HG03442 (cell line): ENCODE measurements around the gene CCDC92B.

ENCODE experiments used
- ATAC-seq: cut with Tn5 transposase; IDR thresholded peaks from one replicate; pipeline ENCODE4 v1.9.1; 2021; ENCODE audit warnings: mild to moderate bottlenecking, moderate library complexity; ENCODE audit not compliant: unreplicated experiment

Gene CCDC92B

DNA sequence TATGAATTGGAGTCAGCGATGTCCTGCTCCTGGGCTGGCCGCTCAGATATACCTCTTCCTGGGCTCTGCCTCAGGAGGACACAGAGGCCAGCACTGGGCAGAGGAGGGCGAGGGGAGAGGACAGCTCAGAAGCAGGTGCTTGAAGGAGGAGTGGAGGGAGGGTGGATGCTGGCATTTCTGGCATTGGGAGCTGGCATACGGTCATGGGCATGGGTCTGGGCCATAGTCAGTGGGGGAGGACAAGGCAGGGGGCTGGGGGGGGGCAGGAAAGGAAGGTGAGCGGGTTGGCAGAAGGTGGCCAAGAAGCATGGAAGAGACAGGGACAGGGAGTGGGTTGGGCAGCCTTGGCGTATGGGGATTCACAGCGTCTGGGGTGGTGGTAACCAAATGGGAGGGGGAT is 30.1 kb upstream of the CCDC92B start:
- ATAC-seq: no peak

DNA sequence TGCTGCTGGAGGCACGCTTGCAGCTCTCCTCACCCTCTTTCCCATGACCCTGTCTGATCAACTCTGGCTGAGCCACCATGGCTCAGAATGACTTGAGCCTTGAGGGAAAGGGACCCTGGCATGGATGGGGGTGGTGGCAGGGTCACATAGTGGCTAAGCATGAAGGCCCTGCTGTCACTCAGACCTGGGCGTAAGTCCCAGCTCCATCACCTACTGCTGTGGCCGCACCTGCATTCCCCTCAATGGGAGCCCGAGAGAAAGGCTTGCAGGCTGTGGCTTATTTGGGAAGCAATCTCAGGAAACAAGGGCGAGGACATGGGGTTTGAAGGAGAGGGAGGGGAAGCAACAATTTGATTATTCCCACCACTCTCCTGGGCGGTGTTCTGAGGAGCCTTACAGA is 29.0 kb upstream of the CCDC92B start:
- no peak for ATAC-seq

DNA sequence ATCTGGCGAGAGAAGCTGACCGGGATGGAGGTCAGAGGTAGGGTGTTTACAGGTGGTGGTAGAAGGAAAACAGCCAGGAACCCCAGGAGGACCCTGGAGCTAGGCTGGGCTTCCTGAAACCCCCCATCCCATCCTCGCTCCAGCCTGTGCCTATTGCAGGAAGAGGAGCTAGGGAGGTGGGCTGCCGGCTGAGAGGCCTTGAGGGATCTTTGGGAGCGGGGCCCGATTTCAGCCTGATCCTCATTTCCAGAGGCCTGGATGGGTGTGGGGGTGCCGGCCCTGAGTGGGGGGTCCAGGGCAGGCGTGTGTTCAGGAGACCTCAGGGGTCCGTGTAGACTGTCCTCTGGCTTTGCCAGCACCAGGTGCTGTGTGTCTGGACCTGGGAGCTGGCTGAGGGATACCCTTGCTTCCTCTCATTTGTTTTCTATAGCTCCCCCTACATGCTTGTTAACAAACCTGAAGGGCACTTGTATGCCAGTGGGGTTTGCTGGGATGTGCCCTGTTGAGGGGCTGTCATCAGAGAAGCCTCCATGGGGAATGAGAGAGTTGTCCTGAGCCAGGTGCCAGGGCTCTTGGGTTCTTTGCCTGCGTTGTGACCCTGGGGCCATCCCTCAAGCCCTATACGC is 27.9 kb upstream of the CCDC92B start:
- ATAC-seq: no peak

DNA sequence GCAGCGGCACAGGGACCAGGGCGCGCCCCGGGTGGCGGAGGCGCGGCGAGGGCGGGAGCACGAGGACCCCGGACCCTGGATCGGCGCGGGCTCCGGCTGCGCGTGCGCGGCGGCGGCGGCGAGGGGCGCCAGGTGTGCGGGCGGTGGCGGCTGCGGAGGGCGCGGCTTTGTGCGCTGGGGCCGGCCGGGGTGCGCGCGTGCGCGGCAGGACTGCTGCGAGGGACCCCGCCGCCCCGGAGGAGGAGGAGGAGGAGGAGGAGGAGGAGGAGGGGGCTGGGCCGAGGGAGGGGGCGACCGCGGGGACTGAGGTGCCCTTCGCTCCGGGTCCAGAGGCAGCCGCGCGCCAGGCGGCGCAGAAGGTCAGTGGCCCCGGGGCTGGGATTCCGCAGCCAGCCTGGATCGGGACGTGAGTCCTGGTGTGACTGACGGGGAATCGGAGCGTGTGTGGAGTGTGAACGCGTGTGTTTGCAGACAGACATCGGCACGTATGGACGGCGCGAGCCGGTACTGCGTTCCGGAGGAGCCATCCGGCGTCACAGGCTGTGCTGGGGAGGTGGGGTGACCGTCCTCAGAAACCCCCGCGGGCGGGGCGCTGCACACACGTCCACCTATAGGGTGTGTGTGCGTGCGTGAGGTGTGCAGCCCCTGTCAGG is 27.3 kb upstream of the CCDC92B start:
- ATAC-seq: no peak

DNA sequence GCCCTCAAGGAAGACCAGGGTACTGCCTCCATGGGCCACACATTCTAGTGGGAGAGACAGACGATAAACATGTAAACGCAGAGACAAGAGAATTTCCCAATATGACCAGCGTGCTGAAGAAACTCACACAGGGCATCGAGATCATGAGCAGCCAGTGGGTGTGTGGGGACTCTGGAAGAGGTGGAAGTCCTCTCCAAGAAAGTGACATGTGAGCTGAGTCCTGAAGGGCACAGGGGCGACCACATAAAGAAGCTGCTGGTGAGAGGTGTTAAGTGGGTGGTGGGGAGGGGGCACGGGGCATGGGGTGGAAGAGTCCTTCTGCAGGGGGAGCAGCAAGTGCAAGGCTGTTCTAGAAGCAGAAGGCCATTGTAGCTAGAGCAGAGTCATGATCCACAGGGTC is 25.8 kb upstream of the CCDC92B start:
- ATAC-seq: no peak

DNA sequence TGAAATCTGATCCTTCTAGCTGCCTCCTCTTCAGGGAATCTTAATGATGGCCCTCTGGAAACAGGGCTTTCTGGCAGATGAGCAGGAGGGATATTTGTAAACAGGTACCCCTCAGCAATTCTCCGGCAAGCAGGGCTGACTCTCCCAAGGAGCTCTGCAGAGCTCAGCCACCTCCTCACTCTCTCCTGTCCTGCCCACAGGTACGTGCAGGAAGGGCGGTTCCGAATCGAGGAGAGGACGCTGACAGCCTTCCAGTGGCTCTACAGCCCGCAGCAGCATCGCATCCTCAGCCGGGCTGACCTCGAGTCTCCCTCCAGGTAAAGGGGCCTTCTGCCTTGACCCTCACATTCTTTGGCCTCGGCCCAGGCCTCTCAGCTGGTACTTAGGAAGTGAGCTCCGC is 20.7 kb upstream of the CCDC92B start:
- ATAC-seq: no peak

DNA sequence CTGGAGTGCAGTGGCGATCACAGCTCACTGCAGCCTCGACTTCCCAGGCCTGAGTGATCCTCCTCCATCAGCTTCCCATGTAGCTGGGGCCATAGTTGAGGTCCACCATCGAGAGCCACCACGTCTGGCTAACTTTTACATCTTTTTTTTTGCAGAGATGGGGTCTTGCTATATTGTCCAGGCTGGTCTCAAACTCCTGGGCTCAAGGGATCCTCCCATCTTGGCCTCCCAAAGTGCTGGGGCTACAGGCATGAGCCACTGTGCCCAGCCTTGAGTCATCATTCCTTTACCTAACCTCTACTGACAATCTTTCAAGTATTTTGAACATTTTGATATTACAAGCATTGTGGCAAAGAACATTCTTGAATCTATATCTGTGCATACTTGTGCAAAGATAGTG is 9.4 kb upstream of the CCDC92B start:
- ATAC-seq: no peak

DNA sequence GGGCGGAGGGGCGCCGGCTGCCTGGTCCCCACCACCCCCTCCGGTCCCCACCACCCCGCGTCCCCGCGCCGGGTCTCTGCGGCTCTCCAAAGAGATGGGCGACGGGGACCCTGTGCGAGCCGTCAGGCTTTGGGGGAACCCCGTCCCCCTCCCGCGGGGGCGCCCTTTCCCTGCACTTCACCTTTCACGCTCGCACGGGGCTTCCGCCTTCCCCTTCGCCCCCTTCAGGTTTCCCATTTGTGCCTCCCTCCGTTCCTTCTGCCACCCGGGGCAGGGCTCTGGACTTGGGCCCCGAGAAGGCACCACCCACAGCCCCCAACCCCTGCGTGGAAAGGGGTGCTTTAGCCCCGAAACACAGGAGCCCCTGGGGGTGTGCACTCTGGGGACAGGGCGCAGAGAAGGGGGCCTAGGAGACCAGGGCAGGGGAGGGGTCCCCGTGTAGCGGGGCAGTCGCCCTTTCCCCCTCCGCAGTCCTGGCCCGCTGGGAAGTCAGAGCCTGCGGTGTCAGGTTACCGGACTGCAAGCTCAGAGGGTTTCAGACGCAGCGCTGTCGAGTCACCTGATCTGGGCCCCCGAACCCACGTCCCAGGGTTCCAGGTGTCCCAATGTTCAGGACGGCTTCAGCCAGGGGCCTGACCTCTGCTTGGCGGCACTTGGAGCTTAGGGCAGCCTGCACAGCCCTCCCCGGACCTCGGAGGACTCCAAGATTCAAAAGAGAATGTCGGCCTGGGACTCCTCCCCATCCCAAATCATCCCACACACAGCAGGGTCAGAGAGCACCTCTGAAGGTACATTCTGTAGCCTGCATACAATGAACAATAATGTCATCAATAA is 6.7 kb upstream of the CCDC92B start:
- ATAC-seq: no peak

DNA sequence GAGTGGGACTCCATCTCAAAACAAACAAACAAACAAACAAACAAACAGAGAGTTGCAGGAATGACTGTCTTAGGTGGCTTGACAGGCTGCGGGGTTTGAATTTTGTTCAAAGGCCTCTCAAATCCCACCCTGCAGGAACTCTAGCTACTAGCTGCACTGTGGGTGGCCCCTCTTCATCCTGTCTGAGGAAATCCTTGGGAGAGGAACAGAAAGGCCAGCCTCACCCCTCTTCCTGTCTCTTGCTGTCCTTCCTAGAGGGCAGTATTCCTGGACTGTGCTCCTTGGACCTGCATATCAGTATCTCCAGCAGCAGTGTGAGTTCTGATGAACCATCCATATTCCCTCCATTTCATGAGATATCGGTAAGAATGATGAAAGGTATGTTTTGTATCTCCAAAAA is 2.0 kb upstream of the CCDC92B start:
- ATAC-seq: no peak

DNA sequence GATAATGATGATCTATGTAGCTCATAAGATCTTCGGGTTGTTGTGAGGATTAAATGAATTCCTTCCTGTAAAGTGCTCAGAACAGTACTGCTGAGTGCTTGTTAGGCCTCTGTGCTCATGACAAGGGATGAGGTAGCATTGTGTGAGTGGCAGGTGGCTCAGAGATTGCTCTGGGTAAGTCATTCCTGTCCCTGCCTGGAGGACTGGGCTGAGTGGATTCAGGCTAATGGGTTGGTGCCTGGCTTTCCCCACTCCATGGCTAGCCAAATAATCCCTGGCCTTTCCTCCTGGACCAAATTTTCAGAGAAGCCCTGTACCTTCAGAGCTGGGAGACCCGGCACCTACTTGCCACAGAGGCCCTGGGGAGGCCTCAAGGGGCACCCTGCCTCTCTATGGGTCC is 1.3 kb upstream of the CCDC92B start:
- no peak for ATAC-seq

DNA sequence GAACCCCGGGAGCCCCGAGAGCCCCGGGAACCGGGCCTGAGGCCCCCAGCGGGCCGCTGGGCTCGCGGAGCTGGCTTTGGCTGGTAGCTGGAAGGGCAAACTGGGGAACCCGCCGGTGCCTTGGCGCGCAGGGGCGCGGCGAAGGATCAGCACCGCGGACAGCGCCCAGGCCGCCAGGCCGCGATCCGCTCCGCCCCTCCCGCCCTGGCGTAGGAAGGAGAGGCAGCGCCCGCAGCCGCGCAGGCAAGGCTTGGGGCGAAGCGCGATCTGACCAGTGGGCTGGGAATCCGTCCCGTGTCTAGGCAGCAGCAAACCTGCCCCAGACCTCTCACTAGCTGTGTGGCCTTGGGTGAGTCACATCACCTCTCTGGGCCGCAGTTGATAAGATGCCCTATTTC is 331 bp upstream of the CCDC92B start:
- ATAC-seq: no peak

DNA sequence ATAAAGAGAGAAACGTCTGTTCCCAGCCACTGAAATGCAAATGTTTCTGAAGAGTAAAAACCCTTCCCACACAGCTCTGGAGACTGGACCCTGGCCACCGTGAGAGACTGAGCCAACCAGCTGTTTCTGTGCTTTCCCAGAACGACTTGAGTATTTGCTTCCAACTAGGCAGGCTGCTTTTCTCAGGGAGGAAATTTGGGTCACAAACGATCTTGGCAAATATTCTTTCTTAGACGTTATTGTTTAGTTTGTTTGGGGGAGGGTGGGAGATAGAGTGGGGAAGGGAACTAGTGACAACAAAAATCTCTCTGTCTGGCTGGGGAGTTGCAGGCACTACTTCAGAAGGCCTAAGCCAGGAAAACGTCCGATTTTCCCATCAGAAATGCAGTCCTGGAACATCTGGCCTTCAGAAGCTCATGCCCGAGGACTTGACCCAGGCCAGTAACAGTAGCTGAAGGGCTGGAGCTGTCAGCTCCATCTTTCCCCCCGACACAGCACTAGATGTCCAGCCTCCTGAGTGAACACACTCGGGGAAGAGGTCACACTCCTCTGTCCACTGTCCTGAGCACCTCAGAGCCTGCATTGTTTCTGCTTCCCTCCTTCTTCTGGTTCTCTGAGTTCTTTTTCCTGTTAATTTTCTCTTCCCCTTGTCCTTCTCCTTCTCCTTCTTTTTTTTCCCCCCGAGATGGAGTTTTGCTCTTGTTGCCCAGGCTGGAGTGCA is 4.0 kb downstream of the CCDC92B start:
- no peak for ATAC-seq

DNA sequence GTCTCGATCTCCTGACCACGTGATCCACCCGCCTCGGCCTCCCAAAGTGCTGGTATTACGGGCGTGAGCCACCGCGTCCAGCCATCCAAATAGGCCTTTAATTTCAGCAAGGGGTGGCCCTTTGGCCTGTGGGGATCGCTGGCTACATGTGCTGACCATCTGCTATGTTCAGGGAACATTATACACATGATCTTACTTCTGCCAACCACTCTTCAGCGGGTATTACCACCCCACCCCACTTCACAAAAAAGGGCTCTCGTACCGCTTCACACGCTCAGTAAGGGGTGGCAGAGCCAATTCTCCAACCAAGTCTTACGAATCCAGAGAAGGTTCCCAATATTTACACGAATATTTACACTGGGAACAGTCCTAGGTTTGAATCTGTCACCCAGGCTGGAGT is 11.8 kb downstream of the CCDC92B start:
- ATAC-seq: no peak

DNA sequence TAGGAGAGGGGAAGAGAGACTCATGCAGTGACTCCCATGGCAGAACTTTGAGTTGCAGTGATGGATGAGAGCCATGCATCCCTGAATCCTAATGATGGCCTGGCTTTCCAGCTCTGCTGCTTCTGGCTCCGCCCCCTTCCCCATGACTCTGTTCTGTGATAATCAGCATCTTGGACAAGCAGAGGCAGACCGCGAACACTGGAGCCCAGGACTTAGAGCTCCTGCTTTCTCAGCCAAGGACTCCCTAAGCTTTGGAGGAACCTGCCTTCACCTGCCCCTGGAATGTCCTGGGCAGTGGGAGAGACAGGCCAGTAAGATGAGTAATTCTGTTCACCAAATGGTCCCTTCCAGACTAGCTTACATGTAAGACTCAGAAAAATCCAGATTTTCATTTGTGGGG is 12.5 kb downstream of the CCDC92B start:
- ATAC-seq: no peak

DNA sequence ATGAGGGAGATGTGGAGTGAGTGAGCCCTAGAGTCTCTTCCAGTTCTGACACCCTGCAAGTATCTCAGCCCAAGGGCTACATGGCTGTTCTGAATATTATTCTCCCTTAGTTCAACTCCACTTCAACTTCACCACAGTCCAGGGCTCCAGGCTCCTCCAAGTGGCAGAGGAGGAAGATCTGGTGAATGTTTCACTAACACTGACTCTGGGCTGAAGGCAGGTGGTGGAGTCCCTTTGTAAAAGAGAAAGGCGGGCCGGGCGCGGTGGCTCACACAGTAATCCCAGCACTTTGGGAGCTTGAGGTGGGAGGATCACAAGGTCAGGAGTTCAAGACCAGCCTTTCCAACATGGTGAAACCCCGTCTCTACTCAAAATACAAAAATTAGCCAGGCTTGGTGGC is 13.6 kb downstream of the CCDC92B start:
- ATAC-seq: no peak

DNA sequence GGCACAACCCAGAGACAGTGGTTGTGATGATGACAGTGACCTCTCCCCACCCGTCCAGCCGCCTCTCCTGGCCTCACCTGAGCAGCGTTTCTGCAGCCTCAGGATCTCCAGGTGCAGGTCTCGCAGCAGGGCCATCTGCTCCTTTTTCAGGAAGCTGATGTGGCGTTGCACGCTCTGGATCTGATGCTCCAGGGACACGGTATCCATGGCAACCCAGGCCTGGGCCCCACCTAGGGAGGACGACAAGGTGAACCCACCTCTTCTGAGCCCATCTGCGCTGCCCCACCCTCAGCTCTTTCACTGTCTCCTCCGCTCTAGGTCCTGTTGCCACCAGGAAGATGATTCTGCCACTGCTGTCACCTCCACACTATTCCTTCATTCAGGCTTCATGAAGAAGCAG is 14.5 kb downstream of the CCDC92B start:
- no peak for ATAC-seq

DNA sequence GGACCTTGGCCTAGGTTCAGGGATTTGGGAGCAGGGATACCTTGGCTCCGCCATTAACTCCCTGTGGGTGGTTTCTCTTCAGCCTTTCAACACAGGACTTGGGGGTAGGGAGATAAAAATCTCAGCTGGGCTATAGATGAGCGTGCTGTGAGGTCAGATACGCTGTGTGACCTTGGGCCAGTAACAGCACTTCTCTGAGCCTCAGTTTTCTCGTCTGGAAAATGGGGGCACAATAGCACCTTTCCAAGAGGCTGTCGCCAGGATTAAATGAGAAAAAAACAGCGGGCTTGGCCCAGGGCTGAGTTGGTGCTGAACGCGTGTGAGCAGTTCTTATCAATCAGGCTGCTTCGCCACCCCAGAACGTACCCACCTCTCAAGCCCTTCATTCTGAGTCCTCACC is 17.6 kb downstream of the CCDC92B start:
- ATAC-seq: no peak

DNA sequence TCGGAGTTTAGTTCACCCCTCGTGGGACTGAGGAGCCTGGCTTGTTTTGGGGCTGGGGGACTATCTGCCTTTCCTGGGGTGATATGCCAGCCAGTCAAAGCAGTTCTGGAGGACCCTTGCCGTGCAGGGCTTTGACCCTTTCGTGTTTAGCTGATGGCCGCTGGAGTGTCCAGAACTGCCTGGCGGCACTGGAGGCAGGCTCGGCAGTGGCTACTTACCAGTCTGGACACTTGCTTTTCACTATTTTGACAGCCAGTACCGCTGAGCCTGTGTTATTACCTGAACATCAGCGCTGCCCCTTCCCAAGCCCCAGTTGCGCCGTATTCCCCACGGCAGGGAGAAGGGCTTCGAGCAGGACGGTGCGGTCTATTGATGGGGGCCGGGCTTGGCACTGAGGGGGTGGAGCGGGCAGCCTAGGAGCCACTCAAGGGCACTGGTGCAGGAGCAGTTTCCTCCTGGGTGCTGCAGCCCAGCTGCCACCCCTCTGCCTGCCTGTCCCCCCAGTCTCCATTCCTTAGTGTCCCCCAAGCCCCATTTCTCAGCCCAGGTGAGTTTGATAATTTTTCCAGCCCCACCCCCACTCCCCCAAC is 18.6 kb downstream of the CCDC92B start:
- no peak for ATAC-seq

DNA sequence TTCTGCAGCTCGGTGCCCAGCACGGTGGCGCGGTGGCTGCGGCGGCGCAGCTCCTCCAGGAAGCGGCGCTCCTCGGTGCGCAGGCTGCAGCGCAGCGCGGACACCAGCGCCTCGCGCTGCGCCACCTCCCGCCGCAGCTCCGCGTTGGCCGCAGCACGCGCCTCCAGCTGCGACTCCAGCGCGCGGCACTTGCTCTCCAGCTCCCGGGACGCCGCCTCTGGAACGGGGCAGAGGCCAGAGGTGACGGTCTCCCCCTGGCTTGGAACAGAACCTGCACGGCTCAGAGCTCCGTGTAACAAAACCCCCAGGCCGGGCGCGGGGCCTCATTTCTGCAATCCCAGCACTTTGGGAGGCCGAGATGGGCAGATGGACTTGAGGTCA is 24.7 kb downstream of the CCDC92B start:
- ATAC-seq: no peak

DNA sequence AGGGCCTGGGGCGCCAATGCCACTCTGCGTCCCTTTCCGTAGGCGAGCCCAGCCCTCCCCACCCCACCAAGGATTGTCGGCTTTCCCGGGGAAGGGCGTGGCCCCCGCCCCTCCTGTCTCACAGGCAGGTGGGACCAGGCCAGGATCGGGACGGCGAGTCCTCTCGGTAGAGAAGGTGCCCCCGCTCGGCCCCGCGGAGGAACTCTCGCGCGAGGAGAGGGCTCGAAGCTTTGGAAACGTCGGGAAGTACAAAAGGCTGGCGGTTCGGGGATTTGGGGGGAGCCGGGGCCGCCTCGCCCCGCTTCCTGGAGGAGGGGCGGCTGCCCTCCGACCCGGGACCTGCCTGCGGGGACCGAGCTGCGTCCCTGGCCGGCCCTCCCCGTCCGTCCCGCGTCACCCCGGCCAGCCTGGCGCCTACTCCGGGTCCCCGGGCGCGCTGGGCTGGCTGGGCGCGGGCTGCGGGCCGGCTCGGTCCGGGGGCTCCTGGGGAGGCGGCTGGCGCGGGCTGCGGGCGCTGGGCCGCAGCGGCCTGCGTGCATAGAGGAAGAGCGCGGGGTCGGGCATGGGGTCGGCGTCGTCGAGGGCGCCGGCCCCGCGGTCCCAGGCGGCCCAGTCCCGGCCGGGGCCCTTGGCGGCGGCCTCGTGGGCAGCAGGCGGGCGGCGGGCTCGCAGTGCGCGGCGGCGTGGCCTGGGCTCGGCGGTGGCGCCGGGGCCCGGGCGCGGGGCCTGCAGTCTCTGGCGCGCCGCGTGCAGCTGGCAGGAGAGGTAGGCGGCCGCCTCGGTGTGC is 25.3 kb downstream of the CCDC92B start:
- ATAC-seq: no peak
